Neuronal stem cell (in vitro differentiated cells): Measurements from ENCODE around the gene OOSP1.

ENCODE experiments used
- DNase-seq: peaks from one replicate; pipeline ENCODE4 v3.0.0-alpha.2; 2013; ENCODE audit warnings: low spot score
- H2AFZ ChIP-seq: one replicate; pipeline ENCODE4 v1.6.1; 2013; ENCODE audit warnings: mild to moderate bottlenecking, low read length, inconsistent platforms
- H2AK5ac ChIP-seq: 2 replicates; pipeline ENCODE4 v1.6.1; 2013; ENCODE audit warnings: low read depth, mild to moderate bottlenecking, inconsistent platforms, low read length, moderate library complexity, mixed read lengths
- H2BK120ac ChIP-seq: 2 replicates; pipeline ENCODE4 v1.6.1; 2013; ENCODE audit warnings: low read depth, mild to moderate bottlenecking, inconsistent platforms, low read length, moderate library complexity, mixed read lengths
- H2BK12ac ChIP-seq: one replicate; pipeline ENCODE4 v1.6.1; 2013; ENCODE audit warnings: low read length, inconsistent platforms
- H2BK15ac ChIP-seq: 2 replicates; pipeline ENCODE4 v1.6.1; 2013; ENCODE audit warnings: mild to moderate bottlenecking, low read length, inconsistent platforms, mixed read lengths
- H2BK5ac ChIP-seq: one replicate; pipeline ENCODE4 v1.6.1; 2013; ENCODE audit warnings: inconsistent platforms, mild to moderate bottlenecking, low read length, moderate library complexity
- H3K14ac ChIP-seq: one replicate; pipeline ENCODE4 v1.6.1; 2013; ENCODE audit warnings: low read length, inconsistent platforms
- H3K18ac ChIP-seq: 2 replicates; pipeline ENCODE4 v1.6.1; 2013; ENCODE audit warnings: low read length, inconsistent platforms
- H3K23ac ChIP-seq: 2 replicates; pipeline ENCODE4 v1.6.1; 2013; ENCODE audit warnings: low read depth, mild to moderate bottlenecking, mixed read lengths, low read length, inconsistent platforms; ENCODE audit not compliant: poor library complexity
- H3K27ac ChIP-seq: replicated peaks from 3 replicates; pipeline ENCODE4 v1.5.1; 2013; ENCODE audit warnings: low read length, inconsistent platforms
- H3K27me3 ChIP-seq, 3 experiments: 2 replicates each; pipeline ENCODE4 v1.6.1; 2013; ENCODE audit warnings: low read length in 3 of 3, mild to moderate bottlenecking in 2 of 3, inconsistent platforms in 1 of 3, low read depth in 1 of 3, mixed read lengths in 1 of 3, moderate library complexity in 1 of 3; ENCODE audit not compliant: control insufficient read depth in 3 of 3, insufficient read depth in 3 of 3
- H3K36me3 ChIP-seq, 2 donors: replicated peaks in 1 of 2; 2 replicates each; pipeline ENCODE4 v1.6.1; 2013; ENCODE audit warnings: low read length in 2 of 2; ENCODE audit not compliant: control insufficient read depth in 2 of 2, insufficient read depth in 2 of 2
- H3K4ac ChIP-seq: 2 replicates; pipeline ENCODE4 v1.6.1; 2013; ENCODE audit warnings: inconsistent platforms, mild to moderate bottlenecking, low read length, moderate library complexity
- H3K4me1 ChIP-seq, 2 donors: 1 replicate in 1 of 2; 2 replicates in 1 of 2; pipeline ENCODE4 v1.6.1; 2013; ENCODE audit warnings: low read length in 2 of 2, low read depth in 1 of 2; ENCODE audit not compliant: control insufficient read depth in 2 of 2, insufficient read depth in 1 of 2
- H3K4me2 ChIP-seq: one replicate; pipeline ENCODE4 v1.6.1; 2013; ENCODE audit warnings: mild to moderate bottlenecking, low read length, inconsistent platforms; ENCODE audit not compliant: insufficient read depth, poor library complexity, severe bottlenecking
- H3K4me3 ChIP-seq, 2 donors: 2 replicates each; pipeline ENCODE4 v1.5.1; 2013; ENCODE audit warnings: low read length in 2 of 2, mild to moderate bottlenecking in 2 of 2, inconsistent platforms in 1 of 2, moderate library complexity in 1 of 2
- H3K79me1 ChIP-seq: one replicate; pipeline ENCODE4 v1.6.1; 2013; ENCODE audit warnings: low read depth, mild to moderate bottlenecking, inconsistent platforms, low read length, moderate library complexity
- H3K9ac ChIP-seq: one replicate; pipeline ENCODE4 v1.6.1; 2013; ENCODE audit warnings: mild to moderate bottlenecking, low read depth, low read length, inconsistent platforms; ENCODE audit not compliant: poor library complexity
- H3K9me3 ChIP-seq, 2 donors: replicated peaks in 1 of 2; 2 replicates each; pipeline versions ENCODE3 to v1.6.1; 2013; ENCODE audit warnings: low read length in 2 of 2, mild to moderate bottlenecking in 2 of 2, inconsistent platforms in 1 of 2, low read depth in 1 of 2, mixed read lengths in 1 of 2, moderate library complexity in 1 of 2; ENCODE audit not compliant: control insufficient read depth in 2 of 2, insufficient read depth in 1 of 2
- H4K8ac ChIP-seq: one replicate; pipeline ENCODE4 v1.6.1; 2013; ENCODE audit warnings: low read depth, mild to moderate bottlenecking, inconsistent platforms, low read length, moderate library complexity
- H4K91ac ChIP-seq: one replicate; pipeline ENCODE4 v1.6.1; 2013; ENCODE audit warnings: low read length, low read depth, mild to moderate bottlenecking, inconsistent platforms; ENCODE audit not compliant: poor library complexity
- WGBS, 2 donors: extraction: QIAGEN DNeasy Blood & Tissue Kit; methylation state at CpG; one replicate each; pipeline ENCODE4 v1.1.7; 2013; ENCODE audit warnings: missing lambda C conversion rate in 2 of 2, mixed read lengths in 1 of 2; ENCODE audit not compliant: insufficient read length in 2 of 2, insufficient replicate concordance in 1 of 2; ENCODE audit errors: extremely low coverage in 2 of 2; 5-methylcytosine and 5-hydroxymethylcytosine counted together

Gene OOSP1

DNA sequence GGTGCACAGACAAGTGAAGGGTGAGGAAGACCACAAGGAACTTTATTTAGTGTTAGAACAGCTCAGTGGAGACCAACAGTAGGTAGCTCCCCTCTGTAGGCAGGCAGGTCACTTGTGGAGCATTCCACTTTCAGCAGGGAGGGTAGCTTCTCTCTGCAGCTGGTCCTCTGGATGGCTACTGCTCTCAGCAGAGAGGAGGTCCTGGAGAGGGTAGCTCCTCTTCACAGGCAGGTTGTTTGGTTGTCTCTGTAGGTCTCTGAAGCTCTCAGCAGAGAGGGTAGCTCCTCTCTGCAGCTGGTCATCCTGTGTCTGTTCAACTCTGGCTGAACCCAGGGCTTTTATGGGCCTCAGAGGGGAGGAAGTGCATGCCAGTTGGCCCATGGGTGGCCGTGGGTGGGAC lies 6.5 kb upstream of the OOSP1 start:
- H3K23ac ChIP-seq, result no peak overlapping the region
- H2BK12ac ChIP-seq, result no peak overlapping the region
- H3K4me2 ChIP-seq, result no peak overlapping the region
- H2AFZ ChIP-seq, result no peak overlapping the region
- no peak overlapping the region for H2BK15ac ChIP-seq
- H3K18ac ChIP-seq, result no peak overlapping the region
- H2BK120ac ChIP-seq, result no peak overlapping the region
- H3K36me3 ChIP-seq, result no peaks in the 10 kb centered on the region
- DNase-seq, result no peak
- H3K4me3 ChIP-seq, result no peak overlapping the region
- no peaks in the 10 kb centered on the region for H3K4me1 ChIP-seq
- H3K27me3 ChIP-seq, result no peaks in the 10 kb centered on the region
- H3K14ac ChIP-seq, result no peak overlapping the region
- H3K79me1 ChIP-seq, result no peaks in the 10 kb centered on the region
- H3K9ac ChIP-seq, result no peak overlapping the region
- H4K8ac ChIP-seq, result no peak overlapping the region
- H4K91ac ChIP-seq, result no peak overlapping the region
- WGBS, 2 donors, result no CpG with 5 or more reads among the region's 1 CpG
- no peak overlapping the region for H3K27ac ChIP-seq
- H3K4ac ChIP-seq, result no peak overlapping the region
- no peak overlapping the region for H2AK5ac ChIP-seq
- H2BK5ac ChIP-seq, result no peak overlapping the region
- peaks cover 0 to 7% of the 10 kb centered on the region in 2 donors for H3K9me3 ChIP-seq

- no peak overlapping the region for H3K4me3 ChIP-seq
- no peaks in the 10 kb centered on the region for H3K4me1 ChIP-seq
- no peak overlapping the region for H2AK5ac ChIP-seq
- no peak overlapping the region for H2BK15ac ChIP-seq
- H3K4ac ChIP-seq, result no peak overlapping the region
- H3K4me2 ChIP-seq, result no peak overlapping the region
- H3K23ac ChIP-seq, result no peak overlapping the region
- no peak overlapping the region for H2AFZ ChIP-seq
- H4K8ac ChIP-seq, result no peak overlapping the region
- H2BK120ac ChIP-seq, result no peak overlapping the region
- H3K18ac ChIP-seq, result no peak overlapping the region
- no peaks in the 10 kb centered on the region for H3K79me1 ChIP-seq
- no peaks in the 10 kb centered on the region for H3K27me3 ChIP-seq
- no peaks in the 10 kb centered on the region for H3K36me3 ChIP-seq
- no peaks in the 10 kb centered on the region for H3K9me3 ChIP-seq
- DNase-seq, result no peak
- no CpG with 5 or more reads among the region's 3 CpGs for WGBS, 2 donors
- H3K27ac ChIP-seq, result no peak overlapping the region
- no peak overlapping the region for H3K9ac ChIP-seq
- H2BK5ac ChIP-seq, result no peak overlapping the region
- no peak overlapping the region for H2BK12ac ChIP-seq
- no peak overlapping the region for H3K14ac ChIP-seq
- H4K91ac ChIP-seq, result no peak overlapping the region
Observed at GRCh38 chr11:59938718-59939117, 486 bp downstream of the OOSP1 start.

- no peaks in the 10 kb centered on the region for H3K79me1 ChIP-seq
- H3K18ac ChIP-seq, result no peak overlapping the region
Observed at GRCh38 chr11:59939482-59939881, 1.2 kb downstream of the OOSP1 start.

GRCh38 chr11:59941091-59941490 lies 2.9 kb downstream of the OOSP1 start:
- H3K79me1 ChIP-seq, result no peaks in the 10 kb centered on the region
- H2AFZ ChIP-seq, result no peak overlapping the region
- H3K23ac ChIP-seq, result no peak overlapping the region
- H2BK15ac ChIP-seq, result no peak overlapping the region
- no peak overlapping the region for H2BK120ac ChIP-seq
- no peak overlapping the region for H2BK5ac ChIP-seq
- no peaks in the 10 kb centered on the region for H3K36me3 ChIP-seq
- no peak overlapping the region for H4K8ac ChIP-seq
- H3K27ac ChIP-seq, result no peak overlapping the region
- no peak for DNase-seq
- H3K9ac ChIP-seq, result no peak overlapping the region
- no peak overlapping the region for H3K14ac ChIP-seq
- H2AK5ac ChIP-seq, result no peak overlapping the region
- H3K9me3 ChIP-seq, result peaks cover 0 to 3% of the 10 kb centered on the region in 2 donors
- H2BK12ac ChIP-seq, result no peak overlapping the region
- no peak overlapping the region for H3K4me2 ChIP-seq
- H3K4ac ChIP-seq, result no peak overlapping the region
- H3K4me3 ChIP-seq, result no peak overlapping the region
- H3K27me3 ChIP-seq, result no peaks in the 10 kb centered on the region
- H3K4me1 ChIP-seq, result no peaks in the 10 kb centered on the region
- H3K18ac ChIP-seq, result no peak overlapping the region
- WGBS, 2 donors, result no CpG with 5 or more reads among the region's 4 CpGs
- no peak overlapping the region for H4K91ac ChIP-seq

More at GRCh38 chr11:59939482-59939881, 1.2 kb downstream of the OOSP1 start:
- Histone ChIP-seq H3K23ac (no peak overlapping the region), H3K4ac (no peak overlapping the region), H2BK120ac (no peak overlapping the region), H3K27ac (no peak overlapping the region), H3K4me2 (no peak overlapping the region), H2BK5ac (no peak overlapping the region), H2AFZ (no peak overlapping the region), H2BK15ac (no peak overlapping the region), H2BK12ac (no peak overlapping the region), H3K4me3 (no peak overlapping the region), H4K91ac (no peak overlapping the region), H3K9me3 (peaks cover 0 to 2% of the 10 kb centered on the region in 2 donors), H3K4me1 (no peaks in the 10 kb centered on the region), H3K9ac (no peak overlapping the region), H3K36me3 (no peaks in the 10 kb centered on the region), H3K27me3 (no peaks in the 10 kb centered on the region), H4K8ac (no peak overlapping the region), H2AK5ac (no peak overlapping the region), H3K14ac (no peak overlapping the region)
- WGBS, 2 donors, result no CpG with 5 or more reads among the region's 2 CpGs
- no peak for DNase-seq
